ENCODE results near the gene CDK13.
"Not testable (repeated sequence)": the region's sequence is repeated elsewhere in the genome, so short reads cannot be mapped to it uniquely, and the experiment has no call there.

CDK13 gene

GRCh38 chr7:39909526-39909925 lies 40.5 kb upstream of the CDK13 start:
- H4K20me1 ChIP-seq (ENCODE audit: insufficient read depth, low read length) = no peaks in the 10 kb centered on the region
- no peak overlapping the region for H3K4me2 ChIP-seq (ENCODE audit: low read length)
- H3K27me3 ChIP-seq (ENCODE audit: low read depth, low read length) = no peaks in the 10 kb centered on the region
- H2AFZ ChIP-seq (ENCODE audit: low read depth, low read length) = no peak overlapping the region
- no peak overlapping the region for H3K4me3 ChIP-seq (ENCODE audit: low read length)
- no peak for TF ChIP-seq EZH2phosphoT487 (IDR thresholded peaks at IDR 0.05; ENCODE audit: low read depth)
- peaks cover 3% of the 10 kb centered on the region for H3K9me3 ChIP-seq (ENCODE audit: insufficient read depth, low read length)
- no peaks in the 10 kb centered on the region for H3K36me3 ChIP-seq (replicated peaks; ENCODE audit: low read depth, low read length)
- H3K9ac ChIP-seq (ENCODE audit: low read length) = no peak overlapping the region
- no peaks in the 10 kb centered on the region for H3K79me2 ChIP-seq (ENCODE audit: low read length)
- no peaks in the 10 kb centered on the region for H3K4me1 ChIP-seq (ENCODE audit: low read length)
- no peak overlapping the region for H3K27ac ChIP-seq (ENCODE audit: low read length)

- Histone ChIP-seq H3K27ac (ENCODE audit: low read length) (no peak overlapping the region), H3K4me2 (ENCODE audit: low read length) (no peak overlapping the region), H2AFZ (ENCODE audit: low read depth, low read length) (no peak overlapping the region), H4K20me1 (ENCODE audit: insufficient read depth, low read length) (no peaks in the 10 kb centered on the region), H3K27me3 (ENCODE audit: low read depth, low read length) (no peaks in the 10 kb centered on the region), H3K4me3 (ENCODE audit: low read length) (no peak overlapping the region), H3K79me2 (ENCODE audit: low read length) (no peaks in the 10 kb centered on the region), H3K9ac (ENCODE audit: low read length) (no peak overlapping the region), H3K9me3 (ENCODE audit: insufficient read depth, low read length) (peaks cover 3% of the 10 kb centered on the region), H3K36me3 (replicated peaks; ENCODE audit: low read depth, low read length) (no peaks in the 10 kb centered on the region), H3K4me1 (ENCODE audit: low read length) (no peaks in the 10 kb centered on the region)
- no peak for TF ChIP-seq EZH2phosphoT487 (IDR thresholded peaks at IDR 0.05; ENCODE audit: low read depth)
- TF ChIP-seq CTCF (IDR thresholded peaks at IDR 0.05; ENCODE audit: low read depth, low read length) = no peak
Observed at GRCh38 chr7:39910108-39910869, 39.8 kb upstream of the CDK13 start.

- H2AFZ ChIP-seq (ENCODE audit: low read depth, low read length) = no peak overlapping the region
- no peak overlapping the region for H3K4me3 ChIP-seq (ENCODE audit: low read length)
Observed at GRCh38 chr7:39911167-39911566, 38.9 kb upstream of the CDK13 start.

GRCh38 chr7:39915847-39916246 lies 34.2 kb upstream of the CDK13 start:
- H3K36me3 ChIP-seq (replicated peaks; ENCODE audit: low read depth, low read length); H4K20me1 ChIP-seq (ENCODE audit: insufficient read depth, low read length); H3K9ac ChIP-seq (ENCODE audit: low read length); H3K4me3 ChIP-seq (ENCODE audit: low read length); H3K4me2 ChIP-seq (ENCODE audit: low read length); H3K79me2 ChIP-seq (ENCODE audit: low read length); H3K27ac ChIP-seq (ENCODE audit: low read length); H2AFZ ChIP-seq (ENCODE audit: low read depth, low read length); H3K4me1 ChIP-seq (ENCODE audit: low read length); H3K9me3 ChIP-seq (ENCODE audit: insufficient read depth, low read length); H3K27me3 ChIP-seq (ENCODE audit: low read depth, low read length): not testable (repeated sequence)

More at GRCh38 chr7:39911167-39911566, 38.9 kb upstream of the CDK13 start:
- no peak overlapping the region for H3K9ac ChIP-seq (ENCODE audit: low read length)
- TF ChIP-seq CTCF (IDR thresholded peaks at IDR 0.05; ENCODE audit: low read depth, low read length) (no peak), EZH2phosphoT487 (IDR thresholded peaks at IDR 0.05; ENCODE audit: low read depth) (no peak)
- H3K36me3 ChIP-seq (replicated peaks; ENCODE audit: low read depth, low read length) = no peaks in the 10 kb centered on the region
- H4K20me1 ChIP-seq (ENCODE audit: insufficient read depth, low read length) = no peaks in the 10 kb centered on the region
- H3K9me3 ChIP-seq (ENCODE audit: insufficient read depth, low read length) = peaks cover 3% of the 10 kb centered on the region
- H3K27me3 ChIP-seq (ENCODE audit: low read depth, low read length) = no peaks in the 10 kb centered on the region
- H3K79me2 ChIP-seq (ENCODE audit: low read length) = no peaks in the 10 kb centered on the region
- no peak overlapping the region for H3K27ac ChIP-seq (ENCODE audit: low read length)
- no peaks in the 10 kb centered on the region for H3K4me1 ChIP-seq (ENCODE audit: low read length)
- no peak overlapping the region for H3K4me2 ChIP-seq (ENCODE audit: low read length)

GRCh38 chr7:39919646-39920045 lies 30.4 kb upstream of the CDK13 start:
- H3K27ac ChIP-seq (ENCODE audit: low read length) = no peak overlapping the region
- H3K27me3 ChIP-seq (ENCODE audit: low read depth, low read length) = no peaks in the 10 kb centered on the region
- no peaks in the 10 kb centered on the region for H3K9me3 ChIP-seq (ENCODE audit: insufficient read depth, low read length)
- no peak overlapping the region for H2AFZ ChIP-seq (ENCODE audit: low read depth, low read length)
- H3K4me3 ChIP-seq (ENCODE audit: low read length) = no peak overlapping the region
- H3K79me2 ChIP-seq (ENCODE audit: low read length) = no peaks in the 10 kb centered on the region
- no peaks in the 10 kb centered on the region for H4K20me1 ChIP-seq (ENCODE audit: insufficient read depth, low read length)
- no peaks in the 10 kb centered on the region for H3K36me3 ChIP-seq (replicated peaks; ENCODE audit: low read depth, low read length)
- no peak overlapping the region for H3K4me2 ChIP-seq (ENCODE audit: low read length)
- TF ChIP-seq EZH2phosphoT487 (IDR thresholded peaks at IDR 0.05; ENCODE audit: low read depth) = no peak
- no peak for TF ChIP-seq CTCF (IDR thresholded peaks at IDR 0.05; ENCODE audit: low read depth, low read length)
- no peak overlapping the region for H3K9ac ChIP-seq (ENCODE audit: low read length)
- H3K4me1 ChIP-seq (ENCODE audit: low read length) = no peaks in the 10 kb centered on the region

All from OCI-LY3 (cell line).